IPS DF 4.7 (cell line): ENCODE measurements around the gene LTO1.
"Not testable (repeated sequence)": the region's sequence is repeated elsewhere in the genome, so short reads cannot be mapped to it uniquely, and the experiment has no call there.

Experiments used
- DNase-seq: peaks from one replicate; pipeline ENCODE4 v3.0.0-alpha.2; 2013; ENCODE audit warnings: low spot score; ENCODE audit errors: extremely low read depth

LTO1 gene

DNA sequence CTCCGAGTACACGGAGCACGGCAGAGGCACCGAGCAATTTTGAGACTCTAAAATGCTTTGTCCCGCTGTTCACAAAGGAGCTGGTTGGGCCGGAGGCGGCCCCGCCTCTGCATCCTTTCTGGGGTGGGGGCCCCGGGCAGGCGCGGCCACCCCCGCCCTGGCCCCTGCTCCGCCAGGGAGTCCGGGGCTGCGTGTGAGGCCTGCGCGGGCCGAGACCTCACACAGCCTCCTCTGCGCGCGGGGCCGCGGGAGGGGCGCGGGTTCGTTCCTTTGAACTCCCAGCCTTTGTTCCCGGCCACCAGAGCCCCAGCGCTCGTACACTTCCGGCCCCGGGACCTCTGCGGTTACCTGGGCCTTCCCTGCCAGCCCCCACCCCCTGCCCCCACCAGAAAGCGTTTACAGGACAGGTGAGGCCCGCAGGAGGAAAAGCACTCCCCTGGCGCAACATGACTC, 27.1 kb upstream of the LTO1 start:
- DNase-seq = no peak

DNA sequence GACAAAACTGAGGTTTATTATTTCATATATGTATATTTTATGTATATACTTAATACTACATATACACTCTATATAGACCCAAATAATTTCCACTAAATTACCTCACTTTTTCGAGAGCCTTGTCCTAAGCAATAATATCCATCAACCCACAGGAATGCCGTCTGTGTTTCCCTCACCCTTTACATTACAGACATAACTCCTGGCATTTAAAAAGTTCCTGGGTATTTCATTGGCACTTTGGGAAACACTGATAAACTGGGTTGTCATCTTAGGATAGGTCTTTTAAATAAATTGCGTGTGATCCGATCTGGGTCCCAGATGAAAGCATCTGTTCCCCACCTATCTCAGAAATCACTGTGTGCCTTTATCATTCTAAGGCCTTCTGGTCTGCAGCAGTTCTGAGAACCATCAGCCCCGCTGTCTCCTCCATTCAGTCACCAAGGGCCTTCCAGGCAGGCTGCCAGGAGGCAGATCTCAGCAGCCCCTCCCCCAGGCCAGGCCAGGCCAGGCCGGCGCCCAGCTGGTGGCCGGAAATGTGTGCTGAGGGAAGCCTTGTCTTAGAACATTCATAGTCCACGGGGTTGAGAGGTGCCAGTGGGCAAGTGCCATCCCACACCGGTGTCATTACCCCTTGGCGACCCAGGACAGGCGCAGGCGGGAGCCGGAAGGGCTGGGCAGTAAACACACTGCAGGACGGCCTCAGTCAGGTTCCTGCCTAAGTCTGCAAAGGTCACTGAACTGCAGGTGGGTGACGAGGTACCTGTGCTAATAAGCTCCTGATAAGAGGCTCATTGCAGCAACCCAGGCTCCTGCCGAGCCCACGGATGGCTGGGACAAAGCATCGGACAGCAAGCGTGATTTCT, 25.4 kb upstream of the LTO1 start:
- peak; percentile 74 for DNase-seq

DNA sequence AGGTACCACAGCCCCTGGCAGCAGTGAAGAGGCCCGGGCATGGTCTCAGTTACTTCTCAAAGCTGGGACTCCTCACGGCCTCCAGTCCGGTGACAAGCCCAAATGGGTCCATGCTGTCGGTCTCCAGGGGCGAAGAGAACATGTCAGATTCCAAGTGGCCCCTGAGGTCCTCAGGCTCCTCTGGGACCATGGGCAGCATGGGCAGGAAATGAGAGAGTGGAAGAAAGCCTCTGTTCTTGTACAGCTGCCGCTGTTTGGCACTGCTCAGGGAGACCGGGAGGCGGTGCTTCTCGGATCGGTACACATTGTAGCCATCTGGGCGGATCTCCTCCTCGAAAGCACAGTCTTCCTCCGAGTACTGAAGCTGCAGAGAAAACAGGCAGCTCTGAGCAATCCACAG, 24.1 kb upstream of the LTO1 start:
- DNase-seq = no peak

DNA sequence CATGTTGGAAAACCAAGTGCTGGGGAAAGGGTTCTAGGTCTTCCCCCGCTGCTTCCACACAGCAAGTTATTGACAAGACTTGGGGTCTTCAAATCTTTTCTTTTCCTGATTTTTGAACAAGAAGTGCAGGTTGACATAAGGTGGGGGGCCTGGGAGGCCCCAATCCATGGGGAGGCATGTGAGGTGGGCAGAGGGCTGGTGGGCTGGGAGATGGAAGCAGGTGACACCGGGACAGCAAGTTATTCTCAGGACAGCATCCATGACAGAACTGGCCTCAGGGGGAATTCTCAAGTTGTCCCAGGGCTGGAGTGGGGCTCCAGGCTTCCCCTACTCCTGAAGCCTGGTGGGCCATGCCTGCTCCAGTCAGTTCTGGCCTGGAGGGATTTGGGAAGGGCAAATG, 23.2 kb upstream of the LTO1 start:
- DNase-seq = no peak

DNA sequence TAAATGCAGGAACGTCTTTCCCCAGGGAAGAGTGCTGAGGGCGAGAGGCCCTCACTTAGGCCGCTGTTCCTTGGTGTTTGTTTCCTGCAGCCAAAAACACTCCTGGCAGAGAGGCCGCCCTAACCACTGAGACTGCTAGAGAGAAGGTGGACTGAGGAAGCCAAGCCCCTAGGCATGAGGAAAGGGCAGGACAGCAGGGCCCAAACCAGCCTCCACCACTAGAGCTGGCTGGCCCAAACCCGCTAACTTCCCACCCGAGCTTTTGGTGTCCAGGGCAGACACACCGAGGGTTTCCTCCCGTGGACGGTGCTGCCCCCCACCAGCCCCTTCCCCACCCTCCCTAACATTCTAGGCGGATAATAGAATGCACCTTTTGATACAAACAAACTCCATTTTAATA, 22.7 kb upstream of the LTO1 start:
- no peak for DNase-seq

DNA sequence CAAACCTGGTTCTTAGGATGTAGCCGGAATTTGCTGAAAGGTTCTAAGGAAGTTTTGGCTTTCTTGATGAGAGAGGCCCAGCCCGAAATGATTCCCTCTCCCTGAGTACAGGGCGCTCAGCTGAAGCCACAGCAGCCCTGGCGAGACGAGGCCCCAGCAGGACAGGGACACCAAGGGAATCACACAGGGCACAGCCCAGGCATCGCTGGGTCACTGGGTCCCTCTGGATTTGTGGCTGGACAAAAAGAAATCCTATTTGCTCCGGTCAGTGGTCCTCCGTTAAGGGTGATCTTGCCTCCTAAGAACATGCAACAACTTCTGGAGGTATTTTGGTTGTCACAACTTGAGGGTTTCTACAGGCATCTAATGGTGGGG, 22.3 kb upstream of the LTO1 start:
- no peak for DNase-seq

DNA sequence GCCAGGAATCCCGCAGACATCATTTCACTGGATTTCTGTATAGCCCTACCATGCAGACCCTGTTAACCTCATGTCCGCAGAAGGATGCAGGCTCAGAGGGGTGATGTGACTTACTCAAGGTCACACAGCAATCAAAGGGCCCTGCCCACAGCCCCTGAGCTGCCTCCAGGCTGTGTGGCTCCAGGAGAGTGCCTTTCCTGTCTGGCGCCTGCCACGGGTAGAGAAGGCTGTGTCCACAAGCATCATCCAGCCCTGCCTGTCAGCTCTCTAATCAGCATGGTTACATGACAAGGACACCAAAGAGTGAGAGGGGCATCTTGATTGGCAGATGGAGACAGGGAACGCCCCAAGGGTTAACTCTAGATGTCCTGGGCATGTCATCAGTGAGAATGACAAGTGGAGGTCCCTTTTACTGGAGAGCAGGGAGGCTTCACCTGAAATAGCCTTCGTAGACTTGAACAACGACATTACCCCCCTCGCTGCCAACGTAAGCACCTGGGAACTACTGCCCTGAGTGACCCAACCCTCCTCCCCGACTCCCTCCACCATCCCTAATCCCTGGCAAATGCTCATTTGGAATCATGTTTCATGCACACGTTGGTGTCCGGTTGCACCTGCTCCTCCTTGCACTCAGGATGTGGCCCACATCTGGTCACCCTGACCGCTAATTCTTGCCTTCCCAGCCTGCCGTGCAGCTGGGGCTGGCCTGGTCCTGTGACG, 21.8 kb upstream of the LTO1 start:
- no peak for DNase-seq

DNA sequence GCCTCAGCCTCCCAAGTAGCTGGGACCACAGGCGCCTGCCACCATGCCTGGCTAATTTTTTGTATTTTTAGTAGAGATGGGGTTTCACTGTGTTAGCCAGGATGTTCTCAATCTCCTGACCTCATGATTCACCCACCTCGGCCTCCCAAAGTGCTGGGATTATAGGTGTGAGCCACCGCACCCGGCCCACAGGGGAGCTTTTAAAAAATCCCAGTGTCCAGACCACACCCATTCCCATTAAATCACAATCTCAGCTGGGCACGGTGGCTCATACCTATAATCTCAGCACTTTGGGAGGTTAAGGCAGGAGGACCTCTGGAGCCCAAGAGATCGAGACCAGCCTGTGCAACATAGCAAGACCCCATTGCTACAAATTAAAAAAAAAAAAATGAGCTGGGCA, 20.8 kb upstream of the LTO1 start:
- not testable (repeated sequence) for DNase-seq

DNA sequence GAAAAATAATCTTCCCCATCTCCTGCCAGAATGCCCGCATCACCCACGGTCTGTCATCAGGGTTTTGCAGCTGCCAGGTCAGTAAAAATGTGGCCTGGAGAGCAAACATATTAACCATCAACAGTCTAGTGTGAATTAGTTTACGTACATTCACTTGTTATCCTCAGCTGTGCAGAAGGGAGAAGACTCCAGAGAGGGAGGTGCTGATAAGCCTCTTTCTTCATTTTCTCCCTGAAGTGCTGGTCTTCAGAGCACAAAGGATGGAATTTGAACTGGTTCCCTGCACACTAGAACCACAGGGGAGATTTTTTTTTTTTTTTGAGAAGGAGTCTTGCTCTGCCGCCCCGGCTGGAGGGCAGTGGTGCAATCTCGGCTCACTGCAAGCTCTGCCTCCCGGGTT, 20.4 kb upstream of the LTO1 start:
- DNase-seq = no peak

DNA sequence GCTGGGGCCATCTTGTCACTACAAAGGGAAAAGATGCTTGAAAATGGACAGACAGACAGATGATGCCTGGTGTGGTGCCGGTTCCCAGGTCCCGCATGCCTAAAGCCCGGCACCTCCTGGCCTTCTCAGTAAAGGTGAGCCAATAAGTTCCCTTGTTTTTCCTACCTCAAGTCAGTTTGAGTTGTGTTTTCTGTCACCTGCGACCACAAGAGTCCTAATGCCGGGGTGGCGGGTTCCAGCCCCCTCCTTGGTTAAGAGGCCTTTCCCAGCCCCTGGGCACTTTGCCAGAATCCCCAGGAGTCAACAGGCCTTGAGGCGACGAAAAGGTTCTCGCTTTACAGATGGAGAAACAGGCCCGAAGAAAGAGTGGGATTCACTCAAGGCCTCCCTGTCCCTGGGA, 19.6 kb upstream of the LTO1 start:
- DNase-seq = no peak

DNA sequence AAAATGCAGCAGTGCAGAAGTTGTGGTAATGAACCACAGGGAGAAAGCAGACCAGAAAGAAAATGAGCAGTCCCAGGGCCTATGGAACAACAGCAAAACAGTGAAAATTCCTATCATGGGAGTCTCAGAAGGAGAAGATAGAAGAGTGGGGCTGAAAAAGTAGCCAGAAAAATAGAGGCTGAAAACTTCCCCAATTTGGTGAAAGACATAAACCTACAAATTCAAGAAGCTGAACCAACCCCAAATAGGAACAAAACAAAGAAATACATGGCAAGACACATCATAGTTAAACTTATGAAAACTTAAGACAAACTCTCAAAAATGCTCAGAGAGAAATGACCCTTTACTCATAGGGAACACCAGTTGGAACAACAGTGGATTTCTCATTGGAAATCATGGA, 17.3 kb upstream of the LTO1 start:
- DNase-seq = no peak

DNA sequence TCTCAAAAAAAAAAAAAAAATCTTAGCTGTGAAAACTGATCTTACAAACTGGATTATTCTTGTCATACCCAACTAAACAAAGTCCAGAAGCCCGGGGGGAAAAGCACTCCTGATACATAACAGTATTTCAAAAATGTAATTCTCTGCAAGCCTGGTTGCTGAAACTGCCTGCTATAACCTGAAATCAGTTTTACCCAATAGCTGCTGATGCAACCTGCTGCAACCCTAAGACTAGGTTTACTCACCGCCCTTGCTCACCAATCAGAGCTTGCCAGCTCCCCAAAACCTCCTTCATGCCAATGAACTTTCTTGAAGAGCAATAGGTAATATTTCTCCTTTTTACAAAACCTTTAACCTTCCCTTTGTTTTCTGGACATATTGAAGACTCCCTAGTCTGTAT, 16.3 kb upstream of the LTO1 start:
- no peak for DNase-seq

DNA sequence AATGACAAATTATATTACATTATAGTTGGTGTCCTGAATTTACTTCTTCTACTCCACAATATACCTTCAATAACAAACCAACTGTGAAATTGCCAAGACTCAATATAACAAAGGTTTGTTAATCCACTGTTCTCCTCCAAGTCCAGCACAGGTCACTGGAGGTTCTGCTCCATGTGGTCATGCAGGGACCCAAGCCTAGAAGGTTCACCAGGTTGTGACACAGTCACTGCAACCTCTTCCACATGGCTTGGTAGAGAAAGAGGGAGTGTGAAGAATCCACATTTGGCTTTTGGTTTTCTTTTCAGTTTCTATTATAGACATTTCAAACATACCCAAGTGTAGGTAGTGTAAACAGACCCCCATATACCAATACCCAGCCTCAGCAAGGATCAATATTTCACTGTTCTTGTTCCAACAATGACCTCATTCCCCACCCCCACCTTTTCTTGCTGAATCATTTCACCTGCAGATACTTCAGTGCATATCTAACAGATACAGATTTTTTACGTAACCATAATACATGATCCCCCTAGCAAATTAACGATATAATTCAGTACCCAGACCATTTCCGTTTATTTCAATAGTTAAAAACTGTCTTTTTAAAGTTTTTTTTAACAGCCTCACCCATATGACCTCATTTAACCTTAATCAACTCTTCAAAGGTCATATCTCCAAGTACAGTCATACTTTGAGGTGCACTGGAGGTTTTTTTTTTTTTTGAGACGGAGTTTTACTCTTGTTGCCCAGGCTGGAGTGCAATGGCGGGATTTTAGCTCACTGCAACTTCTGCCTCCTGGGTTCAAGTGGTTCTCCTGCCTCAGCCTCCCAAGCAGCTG, 14.5 kb upstream of the LTO1 start:
- no peak for DNase-seq

DNA sequence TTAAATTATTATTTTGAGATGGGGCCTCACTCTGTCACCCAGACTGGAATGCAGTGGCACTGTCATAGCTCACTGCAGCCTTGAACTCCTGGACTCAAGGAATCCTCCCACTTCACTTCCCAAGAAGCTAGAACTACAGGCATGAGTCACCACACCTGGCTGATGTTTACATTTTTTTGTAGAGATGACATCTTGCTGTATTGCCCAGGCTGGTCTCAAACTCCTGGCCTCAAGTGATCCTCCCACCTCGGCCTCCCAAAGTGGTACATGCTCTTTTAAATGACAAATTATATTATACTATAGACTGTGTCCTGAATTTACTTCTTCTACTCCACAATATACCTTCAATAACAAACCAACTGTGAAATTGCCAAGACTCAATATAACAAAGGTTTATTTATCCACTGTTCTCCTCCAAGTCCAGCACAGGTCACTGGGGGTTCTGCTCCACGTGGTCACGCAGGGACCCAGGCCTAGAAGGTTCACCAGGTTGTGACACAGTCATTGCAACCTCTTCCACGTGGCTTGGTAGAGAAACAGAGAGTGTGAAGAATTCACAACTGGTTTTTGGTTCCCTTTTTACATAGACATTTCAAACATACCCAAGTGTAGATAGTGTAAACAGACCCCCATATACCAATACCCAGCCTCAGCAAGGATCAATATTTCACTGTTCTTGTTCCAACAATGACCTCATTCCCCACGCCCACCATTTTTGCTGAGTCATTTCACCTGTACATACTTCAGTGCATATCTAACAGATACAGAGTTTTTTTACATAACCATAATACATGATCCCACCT, 13.0 kb upstream of the LTO1 start:
- not testable (repeated sequence) for DNase-seq

DNA sequence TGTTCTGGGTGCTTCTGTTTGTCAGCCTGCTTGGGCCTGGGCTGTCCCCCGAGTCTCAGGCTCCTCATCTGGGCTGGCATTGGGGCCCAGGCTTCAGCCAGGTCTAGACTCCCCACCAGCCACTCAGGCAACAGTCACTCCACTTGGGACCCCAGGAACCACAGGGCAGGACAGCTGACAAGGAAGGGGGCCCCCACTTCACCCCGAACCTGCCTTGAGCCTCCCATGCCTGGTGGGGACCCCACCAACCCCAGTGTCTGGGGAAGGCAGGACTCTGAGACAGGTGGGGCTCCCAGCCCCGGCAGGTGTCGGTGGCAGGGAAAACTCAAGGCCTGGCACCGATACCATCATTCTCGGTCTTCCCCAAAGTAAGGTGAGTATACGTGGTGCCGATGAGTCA, 11.7 kb upstream of the LTO1 start:
- no peak for DNase-seq

DNA sequence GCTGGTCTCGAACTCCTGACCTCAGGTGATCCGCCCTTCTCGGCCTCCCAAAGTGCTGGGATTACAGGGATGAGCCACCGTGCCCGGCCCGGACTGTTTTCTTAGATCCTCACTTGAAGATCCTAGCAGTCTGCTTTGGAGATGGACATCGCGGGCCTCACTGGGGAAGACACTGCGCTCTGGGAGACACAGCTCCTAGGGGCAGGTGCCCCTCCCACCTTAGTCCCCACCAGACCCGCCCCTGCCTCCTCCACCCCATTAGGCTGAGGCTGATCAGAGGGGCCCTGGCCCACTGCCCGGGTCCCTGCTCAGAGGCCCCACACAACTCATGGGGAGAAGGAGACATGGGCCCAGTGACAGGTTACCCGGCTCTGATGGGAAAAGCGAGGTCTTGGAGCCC, 11.3 kb upstream of the LTO1 start:
- DNase-seq = no peak

DNA sequence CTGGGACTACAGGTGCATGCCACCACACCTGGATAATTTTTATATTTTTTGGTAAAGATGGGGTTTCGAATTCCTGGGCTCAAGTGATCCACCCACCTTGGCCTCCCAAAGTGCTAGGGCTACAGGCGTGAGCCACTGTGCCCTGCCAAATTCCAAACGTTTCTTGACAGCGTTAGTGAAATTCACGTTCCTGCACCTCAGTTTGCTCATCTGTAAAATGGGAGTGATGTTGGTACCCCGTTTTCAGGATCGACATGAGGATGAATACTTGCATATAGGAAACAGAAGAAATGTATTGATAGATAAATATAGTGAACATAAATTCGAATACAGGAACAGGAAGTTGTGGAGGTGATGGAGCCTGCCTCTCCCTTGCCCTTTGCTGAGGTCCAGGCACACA, 10.2 kb upstream of the LTO1 start:
- DNase-seq = no peak

DNA sequence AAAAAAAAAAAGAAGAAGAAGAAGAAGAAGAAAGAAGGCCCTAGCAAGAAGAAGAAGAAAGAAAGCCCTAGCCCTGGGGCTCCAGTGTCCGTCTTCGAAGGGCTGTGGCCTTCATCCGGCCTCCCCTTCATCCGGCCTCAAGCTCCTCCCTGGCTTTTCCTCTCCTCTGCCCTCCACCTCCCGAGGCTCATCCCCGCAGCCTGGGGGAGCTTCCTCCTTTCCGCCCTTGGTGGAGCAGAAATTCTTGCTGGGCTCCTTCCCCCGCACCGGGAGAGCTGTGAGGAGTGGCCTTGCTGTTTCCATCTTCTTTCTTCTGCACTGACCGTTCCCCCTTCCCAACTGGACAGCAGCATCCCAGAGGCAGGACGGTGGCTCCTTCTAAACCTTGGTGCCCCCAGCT, 9.5 kb upstream of the LTO1 start:
- DNase-seq = no peak

DNA sequence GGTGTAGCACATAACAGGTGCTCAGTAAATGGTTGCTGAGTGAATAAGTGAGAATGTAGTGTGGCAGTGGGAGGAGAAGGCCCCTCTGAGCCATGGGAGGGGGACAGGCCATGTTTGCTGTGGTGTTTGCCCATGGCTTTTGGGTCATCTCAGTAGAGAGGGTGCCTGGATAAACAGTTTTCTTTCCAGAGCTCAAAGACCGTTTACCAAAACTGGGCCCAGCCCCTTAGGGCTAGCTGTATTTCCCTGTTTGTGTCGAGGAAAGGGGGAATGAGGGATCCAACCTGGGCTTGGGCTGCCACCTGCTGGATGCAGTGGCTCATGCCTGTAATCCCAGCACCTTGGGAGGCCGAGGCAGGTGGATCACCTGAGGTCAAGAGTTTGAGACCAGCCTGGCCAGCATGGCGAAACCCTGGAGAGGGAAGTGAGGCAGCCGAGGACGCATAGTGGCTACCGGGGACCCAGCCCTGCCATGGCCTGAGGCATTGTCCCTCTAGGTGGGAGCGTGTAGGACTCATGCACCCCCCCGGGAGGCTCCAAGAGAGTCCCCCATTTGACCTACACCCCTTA, 8.7 kb upstream of the LTO1 start:
- DNase-seq = no peak

DNA sequence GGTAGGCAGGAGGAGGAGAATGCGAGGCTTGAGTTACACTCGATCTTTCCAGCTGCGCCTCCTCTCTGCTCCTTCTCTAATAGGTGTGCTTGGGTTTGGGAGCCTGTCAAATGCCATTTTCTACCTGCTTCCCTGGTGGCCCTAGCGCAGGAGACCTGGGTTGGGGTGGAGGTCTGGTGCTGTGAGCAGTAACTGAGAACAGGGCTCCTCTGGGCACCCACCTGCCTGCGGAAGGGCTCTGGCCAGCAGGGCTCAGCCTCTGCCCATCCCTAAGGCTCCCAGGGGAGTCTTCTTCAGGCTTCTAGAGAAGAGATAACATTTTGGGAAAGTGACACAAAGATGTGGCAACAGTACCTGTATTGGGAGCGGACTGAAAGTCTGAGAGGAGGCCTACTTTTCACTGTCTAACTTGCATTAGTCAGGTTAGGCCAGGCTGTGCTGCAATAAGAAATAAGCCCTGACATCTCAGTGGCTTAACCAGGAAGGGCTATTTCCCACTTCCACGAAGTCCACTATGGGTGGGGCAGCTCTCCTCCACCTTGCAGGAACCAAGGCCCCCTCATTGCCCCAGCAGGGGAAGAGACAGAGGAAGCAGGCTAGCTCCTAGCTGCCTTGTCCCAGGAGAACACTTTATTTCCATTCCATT, 7.7 kb upstream of the LTO1 start:
- no peak for DNase-seq
